Measurements from ENCODE around the gene PCIF1.
"Not testable (repeated sequence)": the region's sequence is repeated elsewhere in the genome, so short reads cannot be mapped to it uniquely, and the experiment has no call there.

The PCIF1 gene

GRCh38 chr20:45948261-45948733, 13.8 kb downstream of the PCIF1 start:
- no peak for DNase-seq

DNA sequence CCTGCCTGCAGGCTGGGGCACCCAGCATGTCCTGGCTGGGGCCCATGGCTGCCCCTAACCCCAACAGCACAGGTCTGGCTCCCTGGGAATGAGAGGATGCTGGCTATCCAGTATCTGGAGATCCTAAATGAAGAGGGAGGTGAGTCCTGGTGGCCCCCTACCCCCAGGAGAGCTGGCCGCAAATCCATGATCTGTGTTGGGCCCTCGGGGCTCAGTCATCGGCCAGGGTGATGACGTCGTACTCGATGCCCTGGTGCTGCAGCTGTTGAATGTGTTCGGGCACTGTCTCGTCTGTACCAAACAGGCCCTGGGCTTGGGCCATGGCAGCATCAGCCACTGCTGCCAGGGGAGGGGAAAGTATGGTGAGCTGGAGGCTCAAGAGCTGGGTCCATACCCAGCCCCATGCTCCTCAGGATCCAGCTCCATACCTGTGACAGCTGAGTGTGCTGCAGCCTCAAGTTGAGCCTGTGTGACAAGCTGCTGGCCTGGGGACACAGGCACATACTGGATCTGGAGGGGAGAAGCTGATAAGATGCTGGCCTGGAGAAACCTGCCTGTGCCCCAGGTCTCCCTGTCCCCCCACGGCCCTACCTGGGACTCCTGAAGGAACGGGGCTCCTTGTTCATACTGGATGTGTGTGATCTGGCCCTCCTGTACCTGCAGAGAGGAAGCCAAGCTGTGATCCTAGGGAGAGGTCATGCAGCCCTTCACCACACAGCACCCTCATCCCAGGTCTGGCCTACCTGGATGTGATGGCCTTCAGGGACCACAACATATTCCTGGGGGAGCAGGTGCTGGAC, 14.5 kb downstream of the PCIF1 start:
- no peak for DNase-seq

GRCh38 chr20:45949542-45950329, 15.3 kb downstream of the PCIF1 start:
- peak in 1 of 3 experiments; percentile 36 for DNase-seq

GRCh38 chr20:45950330-45950646, 15.8 kb downstream of the PCIF1 start:
- no peak for DNase-seq

DNA sequence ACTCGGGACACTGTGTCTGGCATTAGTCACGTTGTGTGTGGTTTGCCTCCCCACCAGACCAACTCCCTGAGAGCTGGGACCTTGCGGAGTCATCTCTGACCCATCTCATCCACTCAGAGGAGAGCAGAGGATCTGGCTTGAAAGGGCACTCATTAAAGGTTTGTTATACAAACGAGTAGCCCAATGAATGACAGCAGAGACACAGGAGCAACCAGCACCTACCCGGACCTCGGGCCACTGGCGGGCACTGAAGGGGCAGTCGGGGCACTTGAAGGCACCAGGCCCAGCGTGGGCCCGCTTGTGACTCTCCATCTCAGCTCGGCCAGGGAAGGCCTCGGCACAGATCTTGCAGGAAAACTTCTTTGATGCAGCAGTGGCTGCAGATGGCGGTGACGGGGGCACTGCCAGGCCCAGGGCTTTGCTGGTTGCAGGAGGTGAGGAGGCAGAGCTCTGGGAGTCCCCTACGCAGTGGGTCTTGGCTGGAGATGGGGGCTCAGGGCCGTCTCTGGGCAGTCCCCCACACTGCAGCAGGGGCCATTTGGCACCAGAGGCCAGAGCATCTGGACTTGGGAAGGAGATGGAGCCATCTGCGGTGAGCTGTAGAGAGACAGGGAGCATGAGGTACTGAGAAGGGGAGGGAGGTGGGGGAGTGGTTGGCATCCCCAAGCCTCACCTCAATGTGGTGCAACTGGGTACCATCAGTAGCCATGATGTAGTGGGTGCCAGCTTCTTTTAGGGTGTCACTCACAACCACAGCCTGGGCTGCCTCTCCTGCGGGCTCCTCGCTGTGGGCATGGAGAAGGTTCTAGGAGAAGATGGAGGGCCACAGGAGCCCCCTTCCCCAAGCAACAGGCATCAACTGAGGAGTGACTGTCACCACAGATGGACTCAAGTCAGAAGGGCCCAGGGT, 17.7 kb downstream of the PCIF1 start:
- no peak for DNase-seq

DNA sequence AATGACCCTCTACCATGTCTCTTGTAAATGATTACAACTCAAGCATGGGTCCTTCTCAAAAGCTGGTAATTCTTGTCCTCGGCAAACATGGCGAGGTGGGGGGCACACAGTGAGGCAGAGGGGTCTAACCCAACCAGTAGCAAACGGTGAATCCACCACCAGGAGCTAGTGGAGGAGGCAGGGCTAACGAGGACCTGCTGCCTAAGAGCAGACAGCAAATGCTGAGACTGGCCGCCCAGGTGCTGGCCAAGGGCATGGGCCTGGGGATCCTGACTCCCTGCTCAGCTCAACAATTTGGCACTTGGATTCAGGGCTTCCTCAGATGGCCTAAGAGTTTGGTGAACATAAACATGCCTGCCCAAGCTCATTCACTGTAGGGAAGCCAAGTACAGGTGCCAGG, 18.4 kb downstream of the PCIF1 start:
- DNase-seq, result no peak

DNA sequence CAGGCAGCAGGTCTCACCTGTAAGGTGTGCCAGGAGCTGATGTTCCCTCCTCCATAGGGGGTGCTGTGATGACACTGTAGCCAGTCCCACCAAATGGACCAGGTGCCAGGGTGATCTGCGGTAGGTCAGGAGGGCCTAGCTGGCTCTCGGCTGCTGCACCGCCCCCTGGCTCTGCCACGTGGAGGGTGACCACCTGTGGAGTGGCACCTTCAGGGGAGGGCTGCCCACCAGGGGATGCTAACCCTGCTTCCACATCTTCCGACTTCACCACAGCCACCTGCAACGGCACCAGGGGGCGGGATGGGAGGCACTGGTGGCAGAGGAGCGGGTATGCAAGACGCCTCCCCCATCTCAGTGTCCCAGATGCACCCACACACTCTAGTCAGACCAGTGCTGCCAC, 19.2 kb downstream of the PCIF1 start:
- no peak for DNase-seq

DNA sequence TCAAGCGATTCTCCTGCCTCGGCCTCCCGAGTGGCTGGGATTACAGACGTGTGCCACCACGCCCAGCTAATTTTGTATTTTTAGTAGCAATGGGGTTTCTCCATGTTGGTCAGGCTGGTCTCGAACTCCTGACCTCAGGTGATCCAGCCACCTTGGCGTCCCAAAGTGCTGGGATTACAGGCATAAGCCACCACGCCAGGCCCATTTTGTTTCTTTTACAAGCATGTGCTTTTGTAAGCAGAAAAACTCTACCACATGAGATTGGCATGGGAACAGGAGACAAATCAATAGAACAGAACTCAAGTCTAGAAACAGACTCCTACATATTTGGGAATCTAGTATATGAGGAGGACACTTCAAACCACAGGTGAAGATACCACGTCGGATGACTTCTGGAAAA, 21.8 kb downstream of the PCIF1 start:
- not testable (repeated sequence) for DNase-seq

- no peak for DNase-seq
Measured at GRCh38 chr20:45957021-45957941, 22.8 kb downstream of the PCIF1 start.

DNA sequence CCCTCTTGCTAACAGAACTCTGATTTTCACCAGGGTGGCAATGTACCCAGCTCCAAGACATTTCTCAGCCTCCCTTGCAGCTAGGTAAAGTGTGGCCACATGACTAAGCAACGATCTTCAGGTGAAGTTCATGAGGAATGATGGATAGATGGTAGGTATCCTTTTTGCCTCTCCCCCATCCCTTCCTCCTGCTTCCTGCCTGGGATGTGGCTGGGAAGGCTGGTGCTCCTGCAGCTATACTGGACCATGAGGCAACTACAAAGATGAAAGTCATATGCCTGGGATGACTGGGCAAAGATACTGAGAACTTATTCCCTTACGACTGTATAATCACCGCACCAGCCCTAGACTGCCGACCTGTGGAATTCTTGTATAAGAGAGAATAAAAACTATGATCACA, 24.1 kb downstream of the PCIF1 start:
- DNase-seq, result no peak

DNA sequence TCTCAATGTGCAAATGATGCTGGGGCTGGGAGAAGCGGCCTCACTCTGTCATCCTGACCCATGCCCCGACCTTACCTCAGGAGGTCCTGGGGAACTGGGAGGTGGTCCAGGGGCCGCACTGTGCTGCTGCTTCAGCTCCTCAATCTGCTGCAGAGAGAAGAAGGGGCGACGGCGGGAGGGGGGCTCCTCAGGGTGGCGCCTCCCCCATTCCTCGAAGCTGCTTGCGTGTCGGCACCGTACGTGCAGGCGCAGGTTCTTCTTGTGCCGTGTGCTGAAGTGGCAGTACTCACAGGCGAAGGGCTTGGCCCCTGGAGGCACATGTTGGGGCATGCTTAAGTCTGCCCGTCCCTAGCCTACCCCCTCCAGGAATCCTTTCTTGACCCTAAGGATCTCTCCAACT, 24.6 kb downstream of the PCIF1 start:
- no peak for DNase-seq

- DNase-seq, result no peak
Measured at GRCh38 chr20:45959956-45960630, 25.6 kb downstream of the PCIF1 start.

DNA sequence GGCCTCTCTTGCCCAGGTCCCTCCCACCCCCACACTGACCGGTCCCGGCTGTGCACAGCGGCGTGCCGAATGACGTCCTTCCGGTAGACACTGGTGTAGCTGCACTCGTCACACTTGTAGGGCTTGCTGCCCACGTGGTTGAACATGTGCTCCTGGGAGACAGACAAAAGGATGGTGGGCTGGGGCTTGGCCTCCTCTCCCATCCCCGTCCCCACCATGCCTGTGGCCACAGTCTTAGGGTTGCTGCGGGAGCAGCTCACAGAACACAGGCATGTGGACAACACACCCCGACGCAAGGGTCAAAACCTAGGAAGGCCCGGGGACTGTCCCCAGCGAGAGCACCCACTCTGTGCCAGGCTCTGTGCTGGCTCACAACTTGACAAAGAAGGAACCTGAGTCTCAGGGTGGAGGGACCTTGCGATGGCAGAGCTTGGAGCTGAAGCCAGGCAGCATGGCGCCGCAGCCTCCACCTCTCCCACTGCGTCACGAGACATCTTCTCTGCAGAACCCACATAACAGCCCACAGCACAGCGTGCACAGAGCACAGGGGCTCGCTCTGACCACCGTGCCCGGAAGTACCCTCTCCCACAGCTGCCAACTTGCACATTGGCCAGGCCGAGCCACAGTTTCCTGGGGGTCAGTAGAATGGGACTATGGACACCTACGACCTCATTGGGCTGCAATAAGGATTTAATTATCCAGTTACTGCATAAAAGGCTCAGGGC, 27.7 kb downstream of the PCIF1 start:
- DNase-seq, result no peak

DNA sequence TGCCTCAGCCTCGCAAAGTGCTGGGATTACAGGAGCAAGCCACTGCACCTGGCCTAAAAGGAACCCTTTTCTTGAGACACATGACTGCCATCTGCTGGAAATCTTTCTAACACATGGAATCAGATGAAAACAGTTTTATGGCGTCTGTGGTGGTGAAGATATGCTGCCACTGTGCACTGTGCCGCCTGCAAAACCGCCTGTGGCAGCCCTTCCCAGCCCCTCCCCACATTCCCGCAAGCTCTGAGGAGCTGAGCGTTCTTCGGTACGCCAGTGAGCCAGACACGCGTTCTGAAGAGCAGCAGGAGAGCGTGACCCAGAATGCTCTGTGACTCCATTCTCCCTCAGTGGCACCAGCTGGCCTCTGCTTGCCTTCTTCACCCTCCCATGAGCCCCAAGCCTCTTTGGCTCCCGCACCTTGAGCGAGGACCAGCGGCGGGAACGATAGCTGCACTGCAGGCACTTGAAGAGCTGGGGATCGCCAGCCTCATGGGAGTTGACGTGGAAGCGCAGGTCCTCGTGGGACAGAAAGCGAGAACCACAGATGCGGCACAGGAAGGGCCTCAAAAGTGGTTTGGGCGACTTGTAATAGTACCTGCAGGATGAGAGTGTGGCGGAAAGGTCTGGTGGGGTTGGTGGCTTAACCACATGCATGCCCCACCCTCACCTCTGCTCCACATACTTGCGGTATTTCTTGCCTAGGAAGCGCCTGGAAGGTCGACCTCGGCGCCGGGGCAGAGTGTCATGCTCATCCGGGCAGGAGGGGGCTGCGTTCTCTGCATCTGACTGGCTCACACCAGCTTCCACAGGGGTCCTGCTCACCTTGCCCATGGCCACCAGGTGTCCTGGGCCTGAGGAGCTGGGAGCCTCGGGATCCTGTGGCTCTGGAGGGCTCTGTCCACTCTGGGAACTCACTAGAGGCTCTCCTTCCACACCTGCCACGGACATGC, 28.8 kb downstream of the PCIF1 start:
- peak; percentile 45 to 79 (median 53) for DNase-seq

DNA sequence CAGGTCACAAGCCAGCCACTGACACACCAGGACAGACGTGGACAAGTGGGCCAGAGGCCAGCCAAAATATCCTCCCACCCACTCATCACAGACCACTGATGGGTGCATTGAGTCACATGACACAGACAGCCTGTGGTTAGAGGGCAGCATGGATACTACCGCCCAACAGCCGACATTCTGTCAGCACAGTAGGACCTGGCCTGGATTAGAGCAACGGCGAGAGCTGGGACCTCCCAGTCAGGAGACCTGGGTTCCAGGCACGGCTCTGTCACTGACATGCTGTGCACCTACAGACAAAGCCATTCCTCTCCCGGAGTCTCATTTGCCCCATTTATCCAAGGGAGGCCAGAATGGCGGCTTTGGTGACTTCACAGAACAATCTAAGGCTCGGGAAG, 29.5 kb downstream of the PCIF1 start:
- no peak for DNase-seq

GRCh38 chr20:45965169-45966002, 30.9 kb downstream of the PCIF1 start:
- no peak for DNase-seq

- DNase-seq, result no peak
Measured at GRCh38 chr20:45967551-45968080, 33.1 kb downstream of the PCIF1 start.

- no peak for DNase-seq
Measured at GRCh38 chr20:45968081-45968671, 33.7 kb downstream of the PCIF1 start.
